ENCODE measurements around the gene CDK8.

- TF ChIP-seq RAD21 (conservative IDR thresholded peaks at IDR 0.05 in 1 of 2, IDR thresholded peaks at IDR 0.05 in 1 of 2) (no peak), ZFP36 (IDR thresholded peaks at IDR 0.05; ENCODE audit: borderline replicate concordance, partially characterized antibody) (no peak), POLR2A (IDR thresholded peaks at IDR 0.05; ENCODE audit: low read length) (no peak), CTCF (IDR thresholded peaks at IDR 0.05) (no peak), USF2 (IDR thresholded peaks at IDR 0.05) (no peak)
These were observed 39.9 kb upstream of the CDK8 start for GRCh38 chr13:26213982-26214381.
